A673 (cell line): Measurements from ENCODE around the gene ATE1.

Source experiments
- CTCF ChIP-seq: fragments of 300-800, 200-600 bp; sonication (generic); conservative IDR thresholded peaks from 2 replicates; pipeline ENCODE4 v1.5.1; 2017; ENCODE audit warnings: low read depth, mild to moderate bottlenecking, antibody characterized with exemption, low read length, moderate library complexity, mixed read lengths
- EZH2 ChIP-seq: fragments of 200-600 bp; sonication (generic); IDR thresholded peaks from 2 replicates; pipeline ENCODE4 v1.6.1; 2017; ENCODE audit warnings: borderline replicate concordance, low read depth, mild to moderate bottlenecking, mixed read lengths, antibody characterized with exemption, low read length; ENCODE audit not compliant: poor library complexity, severe bottlenecking

- no peak for TF ChIP-seq EZH2
- no peak for TF ChIP-seq CTCF
Measured at GRCh38 chr10:121926157-121926556, 1.7 kb downstream of the ATE1 start.
